Neural cell (in vitro differentiated cells): Measurements from ENCODE around the gene MEIS1.

Experiments
- CTCF ChIP-seq: fragments of 450-650 bp; IDR thresholded peaks from 2 replicates; pipeline ENCODE4 v1.5.1; 2014; ENCODE audit warnings: antibody characterized with exemption, mild to moderate bottlenecking, moderate library complexity; ENCODE audit not compliant: poor library complexity, severe bottlenecking
- EZH2 ChIP-seq: fragments of 200-600, 300-800 bp; shearing (Covaris generic), sonication (generic); IDR thresholded peaks from 2 replicates; pipeline ENCODE4 v1.6.1; 2014; ENCODE audit warnings: antibody characterized with exemption, low read length, borderline replicate concordance, mild to moderate bottlenecking; ENCODE audit not compliant: insufficient read depth, poor library complexity, severe bottlenecking
- TAF1 ChIP-seq: IDR thresholded peaks from 2 replicates; pipeline ENCODE4 v1.6.1; 2012; ENCODE audit warnings: low read depth

GRCh38 chr2:66436581-66437001 is 1.7 kb downstream of the MEIS1 start:
- TF ChIP-seq CTCF (no peak), EZH2 (no peak), TAF1 (no peak)
